HCT116 (cell line): ENCODE results near the gene PPP2R3A. TPM values are rescaled to one million over a fixed set of nuclear protein-coding genes. Genes with fewer than 3 reads are reported as not detected.

Experiments used
- ATAC-seq: fragments of 200-7000 bp; cut with Tn5 transposase; 2 replicates; pipeline ENCODE4 v1.9.1; 2020; ENCODE audit warnings: mild to moderate bottlenecking, moderate library complexity
- BruUV-seq: library from RNA; stranded (reverse); fragments of 400-500 nt; replicated peaks from 2 replicates; lab custom pipeline; 2021; lab: Mats Ljungman, UMichigan
- CTCF ChIA-PET: fragments of 300-600 bp; sonication (Branson Sonifier 250); formaldehyde crosslinking; loops from one replicate; lab custom pipeline; 2021; ENCODE audit warnings: antibody characterized with exemption; lab: Charles Lee
- POLR2A ChIA-PET: fragments of 300-600, 350-600 bp; sonication (Branson Sonifier 250); formaldehyde crosslinking; loops from one replicate; lab custom pipeline; 2021; ENCODE audit warnings: antibody characterized with exemption; lab: Charles Lee
- RAD21 ChIA-PET, 2 experiments: fragments of 300-600 bp; sonication (Branson Sonifier 250); formaldehyde crosslinking; loops; one replicate each; lab custom pipeline; 2023; ENCODE audit warnings: low total read pairs in 2 of 2; ENCODE audit not compliant: uncharacterized antibody in 2 of 2, unreplicated experiment in 2 of 2, low non-redundant PET in 1 of 2; lab: Charles Lee
- DNase-seq: peaks from one replicate; pipeline ENCODE4 v3.0.0-alpha.2; 2010; ENCODE audit warnings: low read depth, low spot score
- H2AFZ ChIP-seq: fragments of 200-600 bp; shearing (Covaris generic), sonication (generic); 2 replicates; pipeline ENCODE4 v1.6.1; 2017; ENCODE audit warnings: low read depth, mixed run types, mixed read lengths, antibody characterized with exemption, low read length; ENCODE audit not compliant: poor library complexity, severe bottlenecking
- H3K27ac ChIP-seq: 2 replicates; pipeline ENCODE4 v1.5.1; 2012; ENCODE audit warnings: low read depth, low read length
- H3K27me3 ChIP-seq: fragments of 200-600 bp; sonication (generic); 2 replicates; pipeline ENCODE4 v1.6.1; 2016; ENCODE audit warnings: mixed run types, low read length, mixed read lengths; ENCODE audit not compliant: insufficient read depth
- H3K36me3 ChIP-seq, 2 experiments: fragments of 200-500 bp in 1 of 2; fragments of 200-600 bp in 1 of 2; sonication (Bioruptor generic) in 1 of 2; sonication (generic) in 1 of 2; 2 replicates each; pipeline versions ENCODE4 v1.5.1 to v1.6.1; 2014 to 2016; ENCODE audit warnings: low read length in 2 of 2, inconsistent platforms in 1 of 2, mixed read lengths in 1 of 2, mixed run types in 1 of 2; ENCODE audit not compliant: insufficient read depth in 2 of 2, control insufficient read depth in 1 of 2
- H3K4me1 ChIP-seq, 2 experiments: fragments of 200-600 bp in 1 of 2; sonication (generic) in 1 of 2; 2 replicates each; pipeline versions ENCODE4 v1.5.1 to v1.6.1; 2012 to 2017; ENCODE audit warnings: low read length in 2 of 2, inconsistent platforms in 1 of 2, mild to moderate bottlenecking in 1 of 2, mixed read lengths in 1 of 2, mixed run types in 1 of 2, moderate library complexity in 1 of 2; ENCODE audit not compliant: insufficient read depth in 2 of 2, control insufficient read depth in 1 of 2
- H3K4me2 ChIP-seq: fragments of 200-600 bp; sonication (generic); 2 replicates; pipeline ENCODE4 v1.6.1; 2017; ENCODE audit warnings: mixed run types, low read length, mixed read lengths
- H3K4me3 ChIP-seq, 2 experiments: fragments of 200-600 bp in 1 of 2; sonication (generic) in 1 of 2; replicated peaks in 1 of 2; 2 replicates each; pipeline ENCODE4 v1.5.1; 2011 to 2016; ENCODE audit warnings: low read length in 2 of 2, control low read depth in 1 of 2, low read depth in 1 of 2, mild to moderate bottlenecking in 1 of 2, mixed read lengths in 1 of 2, mixed run types in 1 of 2
- H3K79me2 ChIP-seq: fragments of 200-600 bp; sonication (generic); 2 replicates; pipeline ENCODE4 v1.6.1; 2017; ENCODE audit warnings: mild to moderate bottlenecking, mixed run types, low read length, moderate library complexity, mixed read lengths; ENCODE audit not compliant: insufficient read depth
- H3K9ac ChIP-seq: fragments of 200-600 bp; sonication (generic); 2 replicates; pipeline ENCODE4 v1.6.1; 2016; ENCODE audit warnings: low read length, mixed read lengths
- H3K9me2 ChIP-seq: fragments of 200-600 bp; sonication (generic), shearing (Covaris generic); 2 replicates; pipeline ENCODE4 v1.6.1; 2017; ENCODE audit warnings: mixed run types, mild to moderate bottlenecking, moderate library complexity; ENCODE audit not compliant: insufficient read depth
- H3K9me3 ChIP-seq, 2 experiments: fragments of 200-500 bp in 1 of 2; fragments of 200-600 bp in 1 of 2; sonication (Bioruptor generic) in 1 of 2; sonication (generic) in 1 of 2; 2 replicates each; pipeline ENCODE4 v1.6.1; 2014 to 2017; ENCODE audit warnings: low read length in 2 of 2, mixed read lengths in 2 of 2, inconsistent platforms in 1 of 2, low read depth in 1 of 2, mild to moderate bottlenecking in 1 of 2, mixed run types in 1 of 2, moderate library complexity in 1 of 2; ENCODE audit not compliant: control insufficient read depth in 1 of 2, insufficient read depth in 1 of 2
- H4K20me1 ChIP-seq: fragments of 200-600 bp; sonication (generic), shearing (Covaris generic); 2 replicates; pipeline ENCODE4 v1.6.1; 2017; ENCODE audit warnings: mixed run types, mild to moderate bottlenecking, moderate library complexity; ENCODE audit not compliant: insufficient read depth
- ATF3 ChIP-seq: IDR thresholded peaks from 2 replicates; pipeline ENCODE4 v1.6.1; 2012
- CTCF ChIP-seq, 3 experiments: fragments of 200-600 bp in 1 of 3; sonication (generic) in 1 of 3; IDR thresholded peaks in 2 of 3; conservative IDR thresholded peaks in 1 of 3; 2 replicates each; pipeline ENCODE4 v1.5.1; 2012 to 2017; ENCODE audit warnings: low read depth in 2 of 3, low read length in 2 of 3, antibody characterized with exemption in 1 of 3, borderline replicate concordance in 1 of 3, control low read depth in 1 of 3, mild to moderate bottlenecking in 1 of 3, mixed read lengths in 1 of 3, mixed run types in 1 of 3, moderate library complexity in 1 of 3; ENCODE audit not compliant: insufficient read depth in 1 of 3
- EGR1 ChIP-seq: IDR thresholded peaks from 2 replicates; pipeline ENCODE4 v1.6.1; 2012; ENCODE audit warnings: low read depth
- ELF1 ChIP-seq: IDR thresholded peaks from 2 replicates; pipeline ENCODE4 v1.6.1; 2012; ENCODE audit warnings: low read depth, borderline replicate concordance
- EZH2 ChIP-seq: fragments of 200-600 bp; sonication (generic); IDR thresholded peaks from 2 replicates; pipeline ENCODE4 v1.6.1; 2017; ENCODE audit warnings: antibody characterized with exemption, mixed run types
- EZH2phosphoT487 ChIP-seq: fragments of 200-600 bp; IDR thresholded peaks from 2 replicates; pipeline ENCODE4 v1.6.1; 2018; ENCODE audit warnings: antibody characterized with exemption, borderline replicate concordance
- FOSL1 ChIP-seq: IDR thresholded peaks from 2 replicates; pipeline ENCODE4 v1.6.1; 2012; ENCODE audit warnings: low read depth
- JUND ChIP-seq: IDR thresholded peaks from 2 replicates; pipeline ENCODE4 v1.6.1; 2012
- MAX ChIP-seq: IDR thresholded peaks from 2 replicates; pipeline ENCODE4 v1.6.1; 2012
- POLR2A ChIP-seq: IDR thresholded peaks from 2 replicates; pipeline ENCODE4 v1.7.0; 2011; ENCODE audit warnings: borderline replicate concordance; ENCODE audit not compliant: insufficient read depth, insufficient read length; ENCODE audit errors: extremely low read depth
- POLR2AphosphoS5 ChIP-seq: IDR thresholded peaks from 2 replicates; pipeline ENCODE4 v1.6.1; 2011; ENCODE audit warnings: mild to moderate bottlenecking, low read depth, low read length, moderate library complexity
- REST ChIP-seq: IDR thresholded peaks from 2 replicates; pipeline ENCODE4 v1.6.1; 2012; ENCODE audit warnings: low read depth
- SIN3A ChIP-seq: IDR thresholded peaks from 2 replicates; pipeline ENCODE4 v1.6.1; 2012; ENCODE audit warnings: low read depth
- SP1 ChIP-seq: IDR thresholded peaks from 2 replicates; pipeline ENCODE4 v1.6.1; 2012; ENCODE audit warnings: low read depth
- SRF ChIP-seq: IDR thresholded peaks from 2 replicates; pipeline ENCODE4 v1.6.1; 2012; ENCODE audit warnings: low read depth
- TCF7L2 ChIP-seq: IDR thresholded peaks from 2 replicates; pipeline ENCODE4 v1.7.0; 2011; ENCODE audit warnings: borderline replicate concordance, inconsistent platforms; ENCODE audit not compliant: insufficient read depth, insufficient read length; ENCODE audit errors: extremely low read depth
- YY1 ChIP-seq: IDR thresholded peaks from 2 replicates; pipeline ENCODE4 v1.6.1; 2011; ENCODE audit warnings: low read length, low read depth, moderate library complexity, mild to moderate bottlenecking; ENCODE audit not compliant: insufficient replicate concordance; ENCODE audit errors: extremely low read depth
- ZBTB33 ChIP-seq: IDR thresholded peaks from 2 replicates; pipeline ENCODE4 v1.6.1; 2011; ENCODE audit warnings: mild to moderate bottlenecking, low read length, moderate library complexity; ENCODE audit not compliant: insufficient replicate concordance; ENCODE audit errors: extremely low read depth
- ZFX ChIP-seq: fragments of 450-650 bp; IDR thresholded peaks from 2 replicates; pipeline ENCODE4 v1.6.1; 2017
- intact Hi-C: fragments of 100-400 bp; cut with micrococcal nuclease; formaldehyde crosslinking; loops from 2 replicates; pipeline ENCODE4 v1.10.0; 2022
- total RNA-seq: library from RNA; stranded (reverse); gene quantifications from one replicate; pipeline ENCODE4 v1.2.1, GENCODE V29; 2021; ENCODE audit not compliant: unreplicated experiment

PPP2R3A gene
- total RNA-seq, 1 experiment from 2014 or later, result 6.1 TPM

- peaks cover 4 to 14% of the 10 kb centered on the region in 2 experiments; a peak in 3 of 4 replicates for H3K4me1 ChIP-seq
- H3K9me2 ChIP-seq, result no peaks in the 10 kb centered on the region
- H3K9me3 ChIP-seq, result no peaks in the 10 kb centered on the region
- no peak overlapping the region for H2AFZ ChIP-seq
- no peak for DNase-seq
- H3K4me2 ChIP-seq, result no peak overlapping the region
- BruUV-seq, result no TSS peak
- ChIA-PET POLR2A (no interaction called here), RAD21 (no interaction called here), CTCF (no interaction called here)
- no peak overlapping the region for H3K4me3 ChIP-seq
- intact Hi-C loops, result no loop called here
- no peaks in the 10 kb centered on the region for H3K27me3 ChIP-seq
- H3K79me2 ChIP-seq, result no peaks in the 10 kb centered on the region
- no peak for ATAC-seq
- no peaks in the 10 kb centered on the region for H3K36me3 ChIP-seq
- H4K20me1 ChIP-seq, result no peaks in the 10 kb centered on the region
- H3K27ac ChIP-seq, result no peak overlapping the region
- H3K9ac ChIP-seq, result no peak overlapping the region
- TF ChIP-seq SP1 (no peak), EZH2phosphoT487 (no peak), MAX (no peak), SIN3A (no peak), CTCF (IDR thresholded peaks at IDR 0.05 in 2 of 3, conservative IDR thresholded peaks at IDR 0.05 in 1 of 3; ENCODE audit: borderline replicate concordance in 1 of 3, insufficient read depth in 1 of 3, low read depth in 2 of 3, low read length in 2 of 3) (no peak), JUND (no peak), SRF (no peak), ZBTB33 (no peak), ZFX (no peak), FOSL1 (no peak), POLR2AphosphoS5 (no peak), POLR2A (no peak), ELF1 (no peak), EZH2 (no peak), EGR1 (no peak), REST (no peak), TCF7L2 (no peak), ATF3 (no peak), YY1 (no peak)
Measured at GRCh38 chr3:135995766-135996165, 30.2 kb downstream of the PPP2R3A start.
